ENCODE measurements around the gene CSRNP2. TPM values are rescaled to one million over a fixed set of nuclear protein-coding genes. Genes with fewer than 3 reads are reported as not detected.

Gene CSRNP2
- 10 to 100 TPM; 13.4 to 13.7 TPM for total RNA-seq

GRCh38 chr12:51083126-51083833 is at the start of gene CSRNP2:
CSRNP2 (minus strand) TSS chr12:51083596; CDS start chr12:51076561, 7,035 bp downstream.
- ChIA-PET POLR2A (interaction anchor here (0.6 to 2.8 kb wide), 20 partner anchors 9 to 319 kb away, joined by 3 to 15 read pairs (median 4); partner anchors contain the start of genes ATF1, DAZAP2, LETMD1 and POU6F1), CTCF (interaction anchor here (0.6 to 1.8 kb wide), 6 partner anchors 31 to 971 kb away, joined by 3 to 4 read pairs (median 3); partner anchors contain the start of genes COX14 and DAZAP2)
- peak; percentile 97 for DNase-seq
- Mint-ChIP-seq H3K36me3 (ENCODE audit: low read depth) (peaks cover 8% of the 10 kb centered on the region), H3K4me3 (peak within 1 kb of the TSS; percentile 92), H3K27me3 (ENCODE audit: low read depth) (no peaks in the 10 kb centered on the region), H3K9me3 (ENCODE audit: insufficient read depth) (no peaks in the 10 kb centered on the region), H3K4me1 (ENCODE audit: low read depth) (peaks cover 25% of the 10 kb centered on the region), H3K27ac (peak within 1 kb of the TSS; percentile 82)
- ATAC-seq: peak; percentile 99

- Mint-ChIP-seq H3K36me3 (ENCODE audit: low read depth) (peaks cover 14% of the 10 kb centered on the region), H3K9me3 (ENCODE audit: insufficient read depth) (no peaks in the 10 kb centered on the region), H3K27ac (no peak overlapping the region), H3K27me3 (ENCODE audit: low read depth) (no peaks in the 10 kb centered on the region), H3K4me1 (ENCODE audit: low read depth) (no peaks in the 10 kb centered on the region), H3K4me3 (no peak overlapping the region)
- POLR2A ChIA-PET: no interaction called here
- ATAC-seq (no peak), DNase-seq (no peak)
- CTCF ChIA-PET: interaction anchor here (1.1 kb wide), 1 partner anchor 9 kb away, joined by 3 read pairs; no protein-coding TSS in a partner anchor
Observed at GRCh38 chr12:51132693-51133092, 49.3 kb upstream of the CSRNP2 start.

- H3K4me3 Mint-ChIP-seq: no peak overlapping the region
- H3K27me3 Mint-ChIP-seq (ENCODE audit: low read depth): no peaks in the 10 kb centered on the region
- ChIA-PET POLR2A (no interaction called here), CTCF (interaction anchor here (0.7 to 1.1 kb wide), 2 partner anchors 8 to 1047 kb away, joined by 3 read pairs; partner anchors contain the start of gene SMARCD1)
- no peak for ATAC-seq
- H3K36me3 Mint-ChIP-seq (ENCODE audit: low read depth): peaks cover 14% of the 10 kb centered on the region
- no peaks in the 10 kb centered on the region for H3K9me3 Mint-ChIP-seq (ENCODE audit: insufficient read depth)
- no peak overlapping the region for H3K27ac Mint-ChIP-seq
- no peak for DNase-seq
- H3K4me1 Mint-ChIP-seq (ENCODE audit: low read depth): no peaks in the 10 kb centered on the region
Observed at GRCh38 chr12:51131745-51132521, 48.5 kb upstream of the CSRNP2 start.

- ATAC-seq (no peak), DNase-seq (no peak)
- ChIA-PET CTCF (no interaction called here), POLR2A (interaction anchor here (0.9 kb wide), 1 partner anchor 58 kb away, joined by 3 read pairs; no protein-coding TSS in a partner anchor)
- Mint-ChIP-seq H3K36me3 (ENCODE audit: low read depth) (peaks cover 24% of the 10 kb centered on the region), H3K4me1 (ENCODE audit: low read depth) (no peaks in the 10 kb centered on the region), H3K9me3 (ENCODE audit: insufficient read depth) (no peaks in the 10 kb centered on the region), H3K27me3 (ENCODE audit: low read depth) (no peaks in the 10 kb centered on the region), H3K27ac (no peak overlapping the region), H3K4me3 (no peak overlapping the region)
Observed at GRCh38 chr12:51128919-51129318, 45.5 kb upstream of the CSRNP2 start.

- ATAC-seq: no peak
Observed at GRCh38 chr12:51127050-51127729, 43.8 kb upstream of the CSRNP2 start.

GRCh38 chr12:51126297-51126696 is 42.9 kb upstream of the CSRNP2 start:
- no peak for DNase-seq
- H3K27me3 Mint-ChIP-seq (ENCODE audit: low read depth): no peaks in the 10 kb centered on the region
- no peak for ATAC-seq
- H3K4me3 Mint-ChIP-seq: no peak overlapping the region
- no peak overlapping the region for H3K27ac Mint-ChIP-seq
- CTCF ChIA-PET: no interaction called here
- H3K36me3 Mint-ChIP-seq (ENCODE audit: low read depth): peaks cover 20% of the 10 kb centered on the region
- no peaks in the 10 kb centered on the region for H3K9me3 Mint-ChIP-seq (ENCODE audit: insufficient read depth)
- no peaks in the 10 kb centered on the region for H3K4me1 Mint-ChIP-seq (ENCODE audit: low read depth)
- POLR2A ChIA-PET: interaction anchor here (0.9 kb wide), 1 partner anchor 70 kb away, joined by 4 read pairs; no protein-coding TSS in a partner anchor

More at GRCh38 chr12:51127050-51127729, 43.8 kb upstream of the CSRNP2 start:
- Mint-ChIP-seq H3K27ac (no peak overlapping the region), H3K36me3 (ENCODE audit: low read depth) (peaks cover 25% of the 10 kb centered on the region), H3K9me3 (ENCODE audit: insufficient read depth) (no peaks in the 10 kb centered on the region), H3K27me3 (ENCODE audit: low read depth) (no peaks in the 10 kb centered on the region), H3K4me1 (ENCODE audit: low read depth) (no peaks in the 10 kb centered on the region), H3K4me3 (no peak overlapping the region)
- no peak for DNase-seq
- CTCF ChIA-PET: no interaction called here
- POLR2A ChIA-PET: interaction anchor here (0.9 kb wide), 1 partner anchor 71 kb away, joined by 4 read pairs; no protein-coding TSS in a partner anchor

- Mint-ChIP-seq H3K4me1 (ENCODE audit: low read depth) (no peaks in the 10 kb centered on the region), H3K27me3 (ENCODE audit: low read depth) (no peaks in the 10 kb centered on the region), H3K9me3 (ENCODE audit: insufficient read depth) (no peaks in the 10 kb centered on the region), H3K4me3 (no peak overlapping the region), H3K27ac (no peak overlapping the region), H3K36me3 (ENCODE audit: low read depth) (peaks cover 18% of the 10 kb centered on the region)
- ChIA-PET POLR2A (interaction anchor here (1.3 kb wide), 1 partner anchor 41 kb away, joined by 3 read pairs; the partner anchor contains the start of gene CSRNP2), CTCF (interaction anchor here (1.2 kb wide), 1 partner anchor 8 kb away, joined by 3 read pairs; no protein-coding TSS in a partner anchor)
- ATAC-seq (no peak), DNase-seq (no peak)
Observed at GRCh38 chr12:51124504-51124903, 41.1 kb upstream of the CSRNP2 start.

GRCh38 chr12:51122844-51123243 is 39.4 kb upstream of the CSRNP2 start:
- no peak for ATAC-seq
- ChIA-PET POLR2A (no interaction called here), CTCF (no interaction called here)
- H3K9me3 Mint-ChIP-seq (ENCODE audit: insufficient read depth): no peaks in the 10 kb centered on the region
- H3K27ac Mint-ChIP-seq: no peak overlapping the region
- H3K27me3 Mint-ChIP-seq (ENCODE audit: low read depth): no peaks in the 10 kb centered on the region
- no peak for DNase-seq
- H3K4me3 Mint-ChIP-seq: no peak overlapping the region
- peaks cover 5% of the 10 kb centered on the region for H3K4me1 Mint-ChIP-seq (ENCODE audit: low read depth)
- peaks cover 25% of the 10 kb centered on the region for H3K36me3 Mint-ChIP-seq (ENCODE audit: low read depth)

- ChIA-PET CTCF (no interaction called here), POLR2A (no interaction called here)
- H3K27me3 Mint-ChIP-seq (ENCODE audit: low read depth): no peaks in the 10 kb centered on the region
- ATAC-seq (no peak), DNase-seq (no peak)
- no peaks in the 10 kb centered on the region for H3K9me3 Mint-ChIP-seq (ENCODE audit: insufficient read depth)
- H3K36me3 Mint-ChIP-seq (ENCODE audit: low read depth): peaks cover 31% of the 10 kb centered on the region
- H3K27ac Mint-ChIP-seq: no peak overlapping the region
- peaks cover 5% of the 10 kb centered on the region for H3K4me1 Mint-ChIP-seq (ENCODE audit: low read depth)
- H3K4me3 Mint-ChIP-seq: no peak overlapping the region
Observed at GRCh38 chr12:51118706-51119105, 35.3 kb upstream of the CSRNP2 start.

GRCh38 chr12:51115533-51115932 is 32.1 kb upstream of the CSRNP2 start:
- ChIA-PET CTCF (no interaction called here), POLR2A (interaction anchor here (1.0 kb wide), 1 partner anchor 42 kb away, joined by 4 read pairs; no protein-coding TSS in a partner anchor)
- Mint-ChIP-seq H3K27ac (no peak overlapping the region), H3K36me3 (ENCODE audit: low read depth) (peaks cover 45% of the 10 kb centered on the region), H3K27me3 (ENCODE audit: low read depth) (no peaks in the 10 kb centered on the region), H3K4me1 (ENCODE audit: low read depth) (peaks cover 5% of the 10 kb centered on the region), H3K9me3 (ENCODE audit: insufficient read depth) (no peaks in the 10 kb centered on the region), H3K4me3 (no peak overlapping the region)
- DNase-seq: no peak
- ATAC-seq: no peak

- H3K27ac Mint-ChIP-seq: no peak overlapping the region
- H3K4me1 Mint-ChIP-seq (ENCODE audit: low read depth): peaks cover 6% of the 10 kb centered on the region
- POLR2A ChIA-PET: no interaction called here
- CTCF ChIA-PET: interaction anchor here (1.2 kb wide), 1 partner anchor 233 kb away, joined by 3 read pairs; no protein-coding TSS in a partner anchor
- ATAC-seq (no peak), DNase-seq (no peak)
- H3K27me3 Mint-ChIP-seq (ENCODE audit: low read depth): no peaks in the 10 kb centered on the region
- no peaks in the 10 kb centered on the region for H3K9me3 Mint-ChIP-seq (ENCODE audit: insufficient read depth)
- H3K4me3 Mint-ChIP-seq: no peak overlapping the region
- peaks cover 51% of the 10 kb centered on the region for H3K36me3 Mint-ChIP-seq (ENCODE audit: low read depth)
Observed at GRCh38 chr12:51108136-51108535, 24.7 kb upstream of the CSRNP2 start.
